Muscle of back (tissue), 11 donors: ENCODE data around the gene OTOG. TPM values are rescaled to one million over a fixed set of nuclear protein-coding genes. Genes with fewer than 3 reads are reported as not detected.
A peak's percentile ranks its signal among the peaks of the same experiment; 100 is the strongest.

ENCODE experiments used
- DNase-seq, 3 donors: peaks; one replicate each; pipeline versions ENCODE4 v3.0.0 to v3.0.0-alpha.2; 2013
- polyA plus RNA-seq, 10 donors: library from polyadenylated mRNA; unstranded; fragments of 120-200 nt; gene quantifications; one replicate each; pipeline ENCODE4 v1.2.1, GENCODE V29; 2013; ENCODE audit not compliant: insufficient read length in 10 of 10

The OTOG gene
- polyA plus RNA-seq, 10 donors: 0.03 to 0.06 (median 0.03) TPM; not detected in 3

GRCh38 chr11:17694494-17695110 lies 147.5 kb downstream of the OTOG start:
- DNase-seq: peak in 1 of 3 donors; percentile 39

DNA sequence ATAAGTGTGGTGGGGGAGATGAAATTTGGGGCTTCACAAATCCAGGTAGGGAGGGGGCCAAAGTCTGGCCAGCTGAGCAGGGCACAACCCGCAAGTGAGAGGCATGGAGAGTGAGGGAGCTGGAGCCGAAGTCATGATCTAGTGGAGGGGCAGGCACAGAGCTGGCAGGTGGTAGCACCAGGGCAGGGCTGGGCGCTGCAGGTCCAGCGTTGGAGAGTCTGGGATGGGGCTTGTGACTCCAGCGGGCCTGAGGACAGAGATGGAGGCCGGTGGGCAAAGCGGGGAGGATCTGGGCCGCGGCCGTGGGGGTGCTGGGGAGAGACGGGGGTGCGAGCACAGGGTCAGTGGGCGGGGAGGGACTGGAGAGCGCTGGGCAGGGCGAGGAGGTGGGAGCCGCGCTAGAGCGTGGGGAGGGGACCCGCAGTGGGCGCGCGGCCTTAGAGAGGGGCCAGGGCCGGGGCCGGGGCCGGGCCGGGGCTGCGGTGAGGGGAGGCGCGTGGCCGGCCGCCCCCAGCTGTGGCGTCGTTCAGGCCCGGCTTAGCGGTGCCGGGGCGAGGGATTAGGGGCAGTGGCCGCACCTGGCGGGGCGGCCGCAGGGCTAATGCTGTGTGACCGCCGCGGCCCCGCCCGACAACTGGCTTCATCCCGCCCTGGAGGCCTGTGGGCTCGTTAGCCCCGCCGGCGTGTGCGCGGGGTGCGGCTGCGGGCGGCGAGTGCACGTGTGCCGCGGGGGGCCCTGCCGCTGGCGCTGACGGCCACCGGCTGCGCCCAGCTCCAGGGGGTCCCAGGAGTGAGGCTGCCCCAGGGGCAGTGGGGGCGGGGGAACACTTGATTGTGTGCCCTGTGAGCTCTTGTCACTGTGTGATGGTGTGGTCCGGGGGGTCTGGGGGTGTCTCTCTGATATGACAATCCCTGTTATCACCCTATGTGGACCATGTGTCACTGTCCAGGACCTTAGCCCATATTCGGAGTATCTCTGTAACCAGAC lies 148.7 kb downstream of the OTOG start:
- DNase-seq: peak in 1 of 3 donors; percentile 45

DNA sequence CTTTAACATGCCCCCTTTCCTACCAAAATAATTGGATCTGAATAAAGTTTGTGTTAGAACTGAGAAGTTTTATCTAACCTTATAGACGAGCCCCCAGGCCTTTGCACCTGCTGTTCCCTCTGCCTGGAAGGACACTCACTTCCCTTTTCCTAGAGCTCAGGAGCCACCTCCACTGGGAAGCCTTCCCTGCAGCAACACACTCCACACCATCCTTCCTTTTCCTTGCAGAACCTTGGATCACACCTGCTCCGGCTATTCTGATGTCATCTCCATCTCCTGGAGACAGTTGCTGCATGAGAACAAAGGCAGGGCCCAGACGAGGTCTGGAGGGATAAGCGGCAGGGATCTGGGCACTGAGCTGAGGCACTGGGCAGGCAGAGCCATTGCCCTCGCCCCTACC lies 149.7 kb downstream of the OTOG start:
- DNase-seq: no peak

Other genes starting within 250 kb of the OTOG start
- under 1 TPM; 0.23 to 0.53 (median 0.36) TPM for gene NCR3LG1, start 195.5 kb upstream of the OTOG start, polyA plus RNA-seq
- gene KCNJ11, start 158.6 kb upstream of the OTOG start, polyA plus RNA-seq: 10 to 100 TPM in 9 of 10 donors, 1 to 10 TPM in 1; 8.3 to 21.7 (median 13.6) TPM
- gene ABCC8, start 70.4 kb upstream of the OTOG start, polyA plus RNA-seq: 1 to 10 TPM; 1.7 to 4.8 (median 2.4) TPM
- 1 to 10 TPM in 1 of 10 donors, under 1 TPM in 6, not detected in 3; 0.10 to 2.0 (median 0.39) TPM for gene USH1C, start 2.8 kb upstream of the OTOG start, polyA plus RNA-seq
- 10 to 100 TPM; 38.1 to 64.4 (median 45.8) TPM for gene MYOD1, start 172.3 kb downstream of the OTOG start, polyA plus RNA-seq
- gene KCNC1, start 187.5 kb downstream of the OTOG start, polyA plus RNA-seq: 1 to 10 TPM in 7 of 10 donors, under 1 TPM in 3; 0.75 to 2.2 (median 1.3) TPM